ENCODE data around the gene PDPR.
"Not testable (repeated sequence)": the region's sequence is repeated elsewhere in the genome, so short reads cannot be mapped to it uniquely, and the experiment has no call there.

Gene PDPR

GRCh38 chr16:70128844-70129243, 14.7 kb downstream of the PDPR start:
- not testable (repeated sequence) for DNase-seq

DNA sequence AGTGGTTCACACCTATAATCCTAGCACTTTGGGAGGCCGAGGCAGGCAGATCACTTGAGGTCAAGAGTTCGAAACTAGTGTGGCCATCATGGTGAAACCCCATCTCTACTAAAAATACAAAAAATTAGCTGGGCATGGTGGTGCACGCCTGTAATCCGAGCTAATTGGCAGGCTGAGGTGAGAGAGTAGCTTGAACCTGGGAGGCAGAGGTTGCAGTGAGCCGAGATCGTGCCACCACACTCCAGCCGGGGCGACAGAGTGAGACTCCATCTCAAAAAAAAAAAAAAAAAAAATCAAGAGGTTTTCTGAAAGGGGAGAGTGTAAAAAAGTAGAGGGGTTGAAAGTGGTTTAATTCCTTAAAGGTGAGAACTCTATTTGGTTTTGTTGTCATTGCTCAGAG, 21.7 kb downstream of the PDPR start:
- DNase-seq, result not testable (repeated sequence)

DNA sequence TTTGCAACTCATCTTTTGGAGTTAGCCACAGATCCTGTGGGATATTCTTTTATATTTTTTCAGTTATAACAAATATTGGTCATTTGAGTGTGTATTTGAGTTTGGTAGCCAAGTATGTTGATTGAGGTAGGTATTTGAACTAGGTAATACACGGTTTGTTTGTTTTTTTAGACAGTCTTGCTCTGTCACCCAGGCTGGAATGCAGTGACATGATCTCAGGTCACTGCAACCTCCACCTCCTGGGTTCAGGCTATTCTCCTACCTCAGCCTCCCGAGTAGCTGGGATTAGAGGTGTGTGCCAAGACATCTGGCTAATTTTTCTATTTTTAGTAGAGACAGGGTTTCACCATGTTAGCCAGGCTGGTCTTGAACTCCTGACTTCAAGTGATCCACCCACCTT, 22.5 kb downstream of the PDPR start:
- not testable (repeated sequence) for DNase-seq

GRCh38 chr16:70142739-70143138, 28.6 kb downstream of the PDPR start:
- not testable (repeated sequence) for DNase-seq

GRCh38 chr16:70143231-70143895, 29.2 kb downstream of the PDPR start:
- not testable (repeated sequence) for DNase-seq

GRCh38 chr16:70147853-70148252, 33.7 kb downstream of the PDPR start:
- not testable (repeated sequence) for DNase-seq

- not testable (repeated sequence) for DNase-seq
Observed at GRCh38 chr16:70148453-70148852, 34.3 kb downstream of the PDPR start.

DNA sequence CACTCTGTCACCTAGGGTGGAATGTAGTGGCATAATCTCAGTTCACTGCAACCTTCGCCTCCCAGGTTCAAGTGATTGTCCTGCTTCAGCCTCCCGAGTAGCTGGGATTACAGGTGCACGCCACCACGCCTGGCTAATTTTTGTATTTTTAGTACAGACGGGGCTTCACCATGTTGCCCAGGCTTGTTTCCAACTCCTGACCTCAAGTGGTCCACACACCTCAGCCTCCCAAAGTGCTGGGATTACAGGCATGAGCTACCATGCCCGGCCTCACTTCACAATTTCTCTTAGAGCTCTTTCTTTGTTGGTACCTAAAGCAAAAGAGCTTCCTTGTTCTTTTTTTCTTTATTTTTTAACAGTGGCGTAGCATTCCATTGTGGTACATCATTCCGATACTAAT, 35.2 kb downstream of the PDPR start:
- DNase-seq, result not testable (repeated sequence)

DNA sequence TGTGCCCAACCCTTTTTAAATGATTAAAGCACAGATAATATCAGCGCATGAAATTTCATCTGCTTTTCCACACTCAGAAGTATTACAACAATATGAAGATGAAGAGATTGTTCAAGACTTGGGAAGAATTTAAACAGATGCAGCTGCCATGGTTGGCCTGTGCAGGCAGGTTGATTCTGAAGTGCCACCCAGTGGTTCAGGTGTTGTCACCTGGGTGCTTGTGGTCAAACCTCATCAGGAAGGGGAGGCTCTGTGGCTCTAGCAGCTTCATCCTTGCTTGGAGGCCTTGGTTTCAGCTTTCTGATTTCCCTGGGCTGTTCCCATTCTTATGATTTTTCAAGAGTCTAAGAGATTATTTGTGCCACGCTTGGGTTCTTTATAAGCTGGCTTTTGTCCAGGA, 37.3 kb downstream of the PDPR start:
- peak; percentile 30 for DNase-seq

GRCh38 chr16:70151941-70152509, 37.9 kb downstream of the PDPR start:
- no peak for DNase-seq

DNA sequence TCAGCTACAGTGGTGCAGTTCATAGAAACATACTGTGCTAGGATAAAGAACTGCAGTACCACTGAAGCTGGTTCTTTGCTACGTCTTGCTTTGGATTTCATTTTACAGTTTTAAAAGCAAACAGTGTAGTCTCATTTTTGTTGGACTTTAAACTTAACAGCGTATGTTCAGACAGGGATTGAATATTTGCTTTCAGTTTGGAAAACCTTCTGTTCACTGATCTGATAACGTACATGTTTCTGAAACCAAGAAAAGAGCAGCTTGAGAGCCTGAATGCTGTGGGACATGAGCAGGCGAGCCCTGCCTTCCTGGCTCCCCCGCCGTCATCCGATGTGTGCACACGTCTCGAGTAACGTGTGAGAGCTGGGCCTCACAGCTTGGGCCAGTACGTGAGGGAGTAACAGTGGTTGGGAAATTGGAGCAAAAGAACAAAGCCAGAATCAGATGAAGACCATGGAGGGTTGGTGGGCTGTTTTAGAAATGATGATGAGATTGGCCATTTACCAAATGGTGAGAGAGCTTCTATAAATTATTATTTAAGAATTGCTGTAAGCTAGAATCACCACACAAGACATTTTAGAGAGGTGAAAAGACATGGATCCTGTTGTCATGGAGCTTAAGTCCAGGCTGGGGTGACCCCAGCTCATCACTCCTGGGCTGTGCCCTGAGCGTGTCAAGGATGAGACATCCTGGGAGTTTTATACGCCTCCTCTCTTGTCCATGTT, 38.6 kb downstream of the PDPR start:
- no peak for DNase-seq

DNA sequence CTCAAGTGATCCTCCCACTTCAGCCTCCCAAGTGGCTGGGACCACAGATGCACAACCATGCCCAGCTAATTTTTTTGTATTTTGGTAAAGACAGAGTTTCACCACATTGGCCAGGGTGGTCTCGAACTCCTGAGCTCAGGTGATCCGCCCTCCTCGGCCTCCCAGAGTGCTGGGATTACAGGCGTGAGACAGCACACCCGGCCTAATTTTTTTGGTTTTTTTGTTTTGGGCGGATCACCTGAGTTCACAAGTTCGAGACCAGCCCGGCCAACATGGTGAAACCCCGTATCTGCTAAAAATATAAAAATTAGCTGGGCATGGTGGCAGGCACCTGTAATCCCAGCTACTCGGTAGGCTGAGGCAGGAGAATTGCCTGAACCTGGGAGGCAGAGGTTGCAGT, 40.6 kb downstream of the PDPR start:
- not testable (repeated sequence) for DNase-seq

DNA sequence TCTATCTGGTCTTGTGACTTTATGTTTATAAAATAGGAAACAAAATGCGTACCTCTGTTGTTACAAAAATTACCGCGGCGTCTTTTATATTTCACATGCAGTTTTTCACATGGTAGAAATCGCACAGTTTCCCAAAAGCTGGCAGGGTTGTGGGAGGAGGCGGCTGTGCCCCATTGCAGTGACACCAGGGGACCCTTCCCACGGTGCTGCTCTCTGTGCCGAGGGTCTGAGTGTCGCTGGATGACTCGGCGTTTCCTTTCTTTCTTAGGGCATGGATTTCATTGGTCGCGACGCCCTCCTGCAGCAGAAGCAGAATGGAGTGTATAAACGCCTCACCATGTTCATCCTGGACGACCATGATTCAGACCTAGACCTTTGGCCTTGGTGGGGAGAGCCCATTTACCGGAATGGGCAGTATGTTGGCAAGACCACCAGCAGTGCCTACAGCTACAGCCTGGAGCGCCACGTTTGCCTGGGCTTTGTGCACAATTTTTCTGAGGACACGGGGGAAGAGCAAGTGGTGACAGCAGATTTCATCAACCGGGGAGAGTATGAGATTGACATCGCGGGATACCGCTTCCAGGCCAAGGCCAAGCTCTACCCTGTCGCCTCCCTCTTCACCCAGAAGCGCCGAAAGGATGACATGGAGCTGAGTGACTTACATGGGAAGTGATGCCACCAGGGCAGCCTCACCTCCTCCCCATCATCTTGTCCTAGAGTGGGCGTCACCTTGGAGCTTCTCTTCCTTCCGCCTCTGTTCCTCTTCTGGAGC, 42.3 kb downstream of the PDPR start:
- DNase-seq, result no peak

- no peak for DNase-seq
Observed at GRCh38 chr16:70157105-70157476, 43.0 kb downstream of the PDPR start.

DNA sequence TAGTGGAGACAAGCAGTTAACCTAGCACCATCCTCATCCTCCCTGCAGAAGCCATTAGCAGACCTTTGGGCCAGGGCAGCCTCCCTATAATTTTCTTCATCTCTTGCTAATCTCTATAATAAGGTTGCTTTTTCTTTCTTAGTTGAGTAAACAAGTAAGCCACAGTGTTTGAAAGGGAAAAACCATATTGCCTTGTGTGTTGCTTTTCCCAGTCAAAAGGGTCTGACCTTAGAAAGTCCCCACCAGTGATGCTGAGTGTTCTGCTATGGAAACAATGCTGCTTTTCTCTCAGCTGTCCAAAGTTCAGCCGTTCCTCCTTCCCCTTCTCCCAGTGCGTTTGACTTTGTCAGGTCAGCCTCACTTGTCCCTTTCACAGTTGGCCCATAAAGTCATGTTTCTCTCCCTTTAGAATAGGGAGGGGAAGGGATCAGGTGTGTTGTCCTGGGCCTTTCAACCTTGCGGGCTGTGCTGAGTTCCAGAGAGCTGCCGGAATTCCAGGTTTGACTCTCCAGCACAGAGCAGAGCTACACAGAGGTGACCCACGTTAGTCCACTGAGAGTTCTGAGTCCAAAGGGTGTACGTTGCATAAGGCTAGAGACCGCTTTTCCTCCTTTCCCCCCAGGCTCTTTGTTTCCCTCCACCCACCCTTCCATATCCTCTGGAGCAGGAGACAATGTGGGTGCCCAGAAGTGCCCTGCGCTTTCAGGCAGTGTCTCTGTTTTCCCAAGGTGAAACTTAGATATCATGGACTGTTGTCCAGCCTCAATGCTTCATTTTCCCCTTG, 43.5 kb downstream of the PDPR start:
- DNase-seq, result no peak

- no peak for DNase-seq
Observed at GRCh38 chr16:70158261-70158939, 44.3 kb downstream of the PDPR start.

DNA sequence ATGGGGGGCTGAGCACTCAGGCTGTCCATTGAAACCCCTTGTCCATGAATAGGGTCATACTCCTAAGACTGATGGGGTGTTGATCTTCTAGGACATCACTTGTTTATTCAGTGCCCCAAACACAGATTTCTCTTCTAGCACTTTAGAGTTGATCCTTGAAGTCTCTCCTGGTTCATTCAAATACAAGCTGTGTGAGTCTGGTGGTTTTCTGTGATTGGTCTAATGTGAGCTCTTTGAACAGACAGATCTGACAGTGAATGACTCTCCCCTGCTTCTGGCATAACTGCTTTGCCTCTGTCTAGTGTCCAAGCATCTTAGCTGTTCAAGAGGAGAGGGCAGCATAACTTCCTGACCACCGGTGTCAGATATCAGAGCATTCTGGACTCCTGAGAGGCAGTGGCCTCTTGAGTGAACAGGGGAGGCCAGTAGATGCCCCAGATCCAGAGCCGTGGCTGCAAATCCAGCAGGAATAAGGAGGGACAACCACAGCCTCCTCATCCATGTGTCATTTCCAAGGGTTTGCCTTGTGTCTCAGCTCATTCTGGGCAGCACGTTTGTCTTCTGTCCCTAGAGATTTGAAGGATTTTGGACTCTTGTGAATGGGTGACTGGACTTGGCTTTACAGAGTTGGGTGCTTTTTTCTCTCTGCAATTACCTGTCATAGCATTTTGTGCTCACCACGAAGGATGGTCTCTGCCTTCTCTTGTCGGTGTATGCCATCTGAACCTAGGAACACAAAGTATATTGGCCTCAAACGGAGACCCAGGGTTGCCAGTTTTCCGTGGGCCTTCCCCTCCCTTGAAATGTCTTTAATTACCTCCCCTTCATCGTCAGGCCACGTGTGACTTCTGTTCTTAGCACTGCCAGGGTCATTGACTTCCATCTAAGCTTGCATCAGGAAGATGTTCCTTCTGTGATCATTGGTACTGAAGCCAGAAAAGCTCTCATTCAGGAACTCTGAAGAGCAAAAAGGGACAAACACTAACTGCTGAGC, 45.5 kb downstream of the PDPR start:
- DNase-seq, result no peak

GRCh38 chr16:70160388-70160787, 46.3 kb downstream of the PDPR start:
- DNase-seq, result no peak

DNA sequence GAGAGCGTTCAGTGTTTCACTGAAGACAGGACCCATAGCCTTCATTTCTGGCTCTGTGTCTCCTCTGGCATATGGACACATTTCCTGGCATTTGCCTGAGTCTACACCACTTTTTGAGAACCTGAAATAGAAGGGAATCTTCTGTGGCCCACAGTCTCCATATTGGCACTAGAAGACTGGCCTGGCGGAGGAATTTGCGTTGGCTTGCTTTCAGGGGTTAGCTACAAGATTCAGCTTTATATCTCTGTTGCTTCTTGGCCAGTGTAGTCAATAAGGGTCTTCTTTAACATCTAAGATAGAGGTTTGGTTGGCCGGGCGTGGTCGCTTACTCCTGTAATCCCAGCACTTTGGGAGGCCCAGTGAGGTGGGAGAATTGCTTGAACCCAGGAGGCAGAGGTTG, 46.7 kb downstream of the PDPR start:
- no peak for DNase-seq

DNA sequence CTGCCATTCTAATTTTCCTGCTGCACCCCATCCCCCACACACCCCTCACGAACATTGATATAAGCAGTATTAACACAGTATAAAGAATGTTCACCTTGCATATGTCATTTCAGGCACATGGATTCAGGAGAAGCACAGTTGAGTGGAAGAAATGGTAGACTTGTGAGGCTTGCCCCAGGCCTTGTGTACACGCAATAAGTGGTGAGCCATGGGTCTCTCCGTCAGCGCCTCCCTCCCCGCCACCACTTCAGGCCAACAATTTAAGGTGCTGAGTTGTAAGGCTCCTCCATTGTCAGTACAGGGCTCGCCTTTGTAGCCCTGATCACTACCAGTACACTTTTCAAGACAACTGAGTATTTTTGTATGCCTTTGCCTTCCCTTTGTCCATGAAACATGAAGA, 47.2 kb downstream of the PDPR start:
- no peak for DNase-seq

- no peak for DNase-seq
Observed at GRCh38 chr16:70162041-70162451, 47.9 kb downstream of the PDPR start.

Data from NCI-H1694 (cell line).